Lung (tissue), 12 donors: ENCODE results near the gene TTC39B. TPM values are rescaled to one million over a fixed set of nuclear protein-coding genes. Genes with fewer than 3 reads are reported as not detected.

Experiments used
- ATAC-seq: fragments of 200-7000 bp; cut with Tn5 transposase; one replicate; pipeline ENCODE4 v1.9.1; 2020; ENCODE audit warnings: moderate number of reproducible peaks; ENCODE audit not compliant: insufficient read depth, low FRiP score
- DNase-seq, 3 donors: peaks; one replicate each; pipeline ENCODE4 v3.0.0-alpha.2; 2013 to 2017
- H3K27ac ChIP-seq, 2 donors: one replicate each; pipeline ENCODE4 v1.5.1; 2013; ENCODE audit warnings: mild to moderate bottlenecking in 2 of 2, moderate library complexity in 2 of 2, control low read depth in 1 of 2, inconsistent platforms in 1 of 2, low read depth in 1 of 2, low read length in 1 of 2
- H3K27me3 ChIP-seq, 3 donors: one replicate each; pipeline ENCODE4 v1.5.1; 2013; ENCODE audit warnings: low read length in 2 of 3; ENCODE audit not compliant: control insufficient read depth in 3 of 3, insufficient read depth in 3 of 3
- H3K36me3 ChIP-seq, 4 donors: one replicate each; pipeline ENCODE4 v1.5.1; 2013; ENCODE audit warnings: low read length in 4 of 4, mild to moderate bottlenecking in 1 of 4, moderate library complexity in 1 of 4; ENCODE audit not compliant: control insufficient read depth in 4 of 4, insufficient read depth in 4 of 4
- H3K4me1 ChIP-seq, 5 donors: one replicate each; pipeline ENCODE4 v1.5.1; 2013; ENCODE audit warnings: low read length in 5 of 5, mild to moderate bottlenecking in 2 of 5, moderate library complexity in 1 of 5; ENCODE audit not compliant: control insufficient read depth in 5 of 5, insufficient read depth in 5 of 5
- H3K4me3 ChIP-seq: one replicate; pipeline ENCODE4 v1.5.1; 2013; ENCODE audit warnings: mild to moderate bottlenecking, control low read depth, moderate library complexity
- H3K9ac ChIP-seq, 2 donors: one replicate each; pipeline ENCODE4 v1.5.1; 2013; ENCODE audit warnings: low read length in 2 of 2, control low read depth in 1 of 2; ENCODE audit not compliant: insufficient read depth in 1 of 2
- H3K9me3 ChIP-seq, 4 donors: one replicate each; pipeline ENCODE4 v1.5.1; 2013; ENCODE audit warnings: low read length in 3 of 4, mild to moderate bottlenecking in 1 of 4, moderate library complexity in 1 of 4; ENCODE audit not compliant: control insufficient read depth in 4 of 4, insufficient read depth in 3 of 4
- WGBS, 2 donors: extraction: QIAGEN DNeasy Blood & Tissue Kit; methylation state at CpG; one replicate each; pipeline ENCODE4 v1.1.7; 2013; 5-methylcytosine and 5-hydroxymethylcytosine counted together
- polyA plus RNA-seq, 2 donors: library from polyadenylated mRNA; stranded (reverse); fragments of 200-250 nt; gene quantifications; one replicate each; pipeline ENCODE4 v1.2.1, GENCODE V29; 2013
- total RNA-seq, 2 donors: library from RNA; depleted of rRNA in 1 of 2; stranded (reverse); fragments of >200 nt in 1 of 2; gene quantifications; one replicate each; pipeline ENCODE4 v1.2.1, GENCODE V29; 2014 to 2021
- TF ChIP-seq, protein P1 (sequence below): IDR thresholded peaks from 2 replicates; pipeline ENCODE4 v1.5.1; 2012; ENCODE audit warnings: mild to moderate bottlenecking; ENCODE audit errors: control extremely low read depth, extremely low read depth
- donor health status: control.
- donor health status: control.
- donor health status: Bipolar disorder and iron deficiency.
- donor health status: healthy.
- donor health status: DM: yes; HTN: yes; CAD: no.

The TTC39B gene
- total and polyA plus RNA-seq, 4 donors = 4.2 to 30.0 (median 19.2) TPM

DNA sequence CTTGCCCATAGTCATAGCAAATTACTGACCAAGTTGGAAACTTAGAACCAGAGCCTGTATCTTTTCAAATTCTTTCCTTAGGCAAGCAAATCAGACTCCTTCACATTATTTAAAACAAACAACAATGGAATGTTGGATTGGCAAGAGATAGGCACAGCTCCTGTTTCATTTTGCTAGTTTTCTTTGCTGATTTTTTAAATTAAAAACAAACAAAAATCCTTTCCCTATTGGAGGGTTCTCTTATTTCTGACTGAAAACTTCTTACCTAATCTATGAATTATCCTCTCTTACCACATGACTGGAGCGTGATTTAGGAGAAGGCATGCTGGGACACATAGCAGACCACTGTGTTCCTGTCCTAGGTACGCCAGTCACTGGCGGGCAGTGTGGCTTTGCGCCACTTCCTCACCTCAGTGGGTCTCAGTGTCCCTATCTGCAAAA lies 63.0 kb downstream of the TTC39B start:
- Histone ChIP-seq H3K27me3 (no peaks in the 10 kb centered on the region), H3K9me3 (no peaks in the 10 kb centered on the region), H3K36me3 (no peaks in the 10 kb centered on the region), H3K27ac (peak overlapping the region in 1 of 2 donors; percentile 50), H3K4me1 (peaks cover 0 to 7% (median 6%) of the 10 kb centered on the region in 5 donors), H3K4me3 (no peak overlapping the region), H3K9ac (no peak overlapping the region)
- ATAC-seq (peak; percentile 44), DNase-seq (peak in 2 of 3 donors; percentile 46 to 53)
- TF ChIP-seq, protein P1, sequence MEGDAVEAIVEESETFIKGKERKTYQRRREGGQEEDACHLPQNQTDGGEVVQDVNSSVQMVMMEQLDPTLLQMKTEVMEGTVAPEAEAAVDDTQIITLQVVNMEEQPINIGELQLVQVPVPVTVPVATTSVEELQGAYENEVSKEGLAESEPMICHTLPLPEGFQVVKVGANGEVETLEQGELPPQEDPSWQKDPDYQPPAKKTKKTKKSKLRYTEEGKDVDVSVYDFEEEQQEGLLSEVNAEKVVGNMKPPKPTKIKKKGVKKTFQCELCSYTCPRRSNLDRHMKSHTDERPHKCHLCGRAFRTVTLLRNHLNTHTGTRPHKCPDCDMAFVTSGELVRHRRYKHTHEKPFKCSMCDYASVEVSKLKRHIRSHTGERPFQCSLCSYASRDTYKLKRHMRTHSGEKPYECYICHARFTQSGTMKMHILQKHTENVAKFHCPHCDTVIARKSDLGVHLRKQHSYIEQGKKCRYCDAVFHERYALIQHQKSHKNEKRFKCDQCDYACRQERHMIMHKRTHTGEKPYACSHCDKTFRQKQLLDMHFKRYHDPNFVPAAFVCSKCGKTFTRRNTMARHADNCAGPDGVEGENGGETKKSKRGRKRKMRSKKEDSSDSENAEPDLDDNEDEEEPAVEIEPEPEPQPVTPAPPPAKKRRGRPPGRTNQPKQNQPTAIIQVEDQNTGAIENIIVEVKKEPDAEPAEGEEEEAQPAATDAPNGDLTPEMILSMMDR = no peak
- 68 to 88% methylated on average over 4 of the region's 4 CpGs for WGBS, 2 donors

DNA sequence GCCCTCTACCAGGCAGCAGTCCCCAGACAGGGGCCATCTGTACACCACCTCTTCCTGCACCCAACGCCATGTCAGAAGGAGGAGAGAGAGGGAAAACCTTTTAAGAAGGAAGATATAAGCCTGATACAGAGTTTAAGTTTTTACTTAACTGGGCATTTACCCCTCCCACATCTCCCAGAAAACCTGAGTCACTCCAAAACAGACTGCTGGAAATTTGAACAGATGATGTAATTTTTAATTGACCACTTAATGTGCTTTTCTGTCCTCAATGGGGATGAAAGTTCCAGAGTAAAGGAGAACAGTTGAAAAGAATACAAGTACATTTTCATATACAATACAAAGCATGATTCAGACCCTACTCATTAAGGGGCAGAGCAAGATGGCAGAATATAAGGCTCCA lies 63.9 kb downstream of the TTC39B start:
- Histone ChIP-seq H3K4me1 (peaks cover 0 to 7% (median 5%) of the 10 kb centered on the region in 5 donors), H3K9me3 (peaks cover 0 to 3% (median 1%) of the 10 kb centered on the region in 4 donors), H3K9ac (no peak overlapping the region), H3K27me3 (no peaks in the 10 kb centered on the region), H3K4me3 (no peak overlapping the region), H3K27ac (peak overlapping the region in 1 of 2 donors; percentile 79), H3K36me3 (no peaks in the 10 kb centered on the region)
- TF ChIP-seq, protein P1 = no peak
- ATAC-seq = no peak
- WGBS, 2 donors = 91 to 92% methylated on average over 1 of the region's 1 CpG
- no peak for DNase-seq

DNA sequence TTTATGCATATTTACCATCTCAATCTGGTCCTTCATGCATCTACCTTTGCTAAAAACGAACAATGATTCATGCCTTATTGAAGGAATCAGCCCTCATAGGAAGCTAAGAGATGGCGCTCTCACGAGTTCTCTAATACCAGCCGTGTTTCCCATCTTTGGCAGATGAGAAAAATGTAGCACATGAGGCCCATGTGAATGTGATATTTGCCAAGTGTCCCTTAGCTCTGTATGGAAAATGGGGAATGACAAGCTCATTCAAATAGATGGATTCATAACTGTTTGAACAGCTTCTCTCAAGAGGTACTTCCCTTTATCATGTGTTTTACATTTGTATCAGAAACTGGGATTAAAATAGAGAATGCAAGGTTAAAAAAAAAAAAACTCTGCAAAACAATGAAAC lies 66.1 kb downstream of the TTC39B start:
- Histone ChIP-seq H3K4me3 (no peak overlapping the region), H3K36me3 (no peaks in the 10 kb centered on the region), H3K4me1 (peaks cover 0 to 7% (median 5%) of the 10 kb centered on the region in 5 donors), H3K27me3 (no peaks in the 10 kb centered on the region), H3K9ac (no peak overlapping the region), H3K27ac (no peak overlapping the region), H3K9me3 (peaks cover 0 to 3% (median 1%) of the 10 kb centered on the region in 4 donors)
- 86 to 92% methylated on average over 4 of the region's 4 CpGs for WGBS, 2 donors
- DNase-seq (no peak), ATAC-seq (no peak)
- TF ChIP-seq, protein P1 = no peak

DNA sequence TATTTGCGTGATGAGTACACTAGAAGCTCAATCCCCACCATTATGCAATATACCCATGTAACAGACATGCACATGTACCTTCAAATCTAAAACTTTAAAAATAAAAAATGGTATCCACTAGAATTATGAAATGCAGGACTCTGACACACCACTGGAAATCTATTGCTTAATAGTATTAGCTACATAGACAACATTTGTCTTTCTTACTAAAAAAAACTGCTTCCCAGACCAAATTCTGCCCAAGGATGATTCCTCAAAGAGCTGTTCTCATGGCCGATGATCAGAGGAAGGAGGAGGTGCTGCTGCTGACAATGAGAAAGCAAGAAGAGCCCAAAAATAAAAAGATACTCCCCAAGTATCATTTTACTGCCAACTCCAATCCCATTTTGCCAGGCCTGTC lies 67.2 kb downstream of the TTC39B start:
- no peak for ATAC-seq
- TF ChIP-seq, protein P1 = no peak
- H3K9me3 ChIP-seq = peaks cover 0 to 4% (median 2%) of the 10 kb centered on the region in 4 donors
- H3K36me3 ChIP-seq = no peaks in the 10 kb centered on the region
- DNase-seq = no peak
- no peaks in the 10 kb centered on the region for H3K27me3 ChIP-seq
- WGBS, 2 donors = 66 to 93% methylated on average over 2 of the region's 2 CpGs
- no peak overlapping the region for H3K9ac ChIP-seq
- peak overlapping the region in 1 of 2 donors; percentile 49 for H3K27ac ChIP-seq
- H3K4me3 ChIP-seq = no peak overlapping the region
- H3K4me1 ChIP-seq = peaks cover 0 to 7% (median 5%) of the 10 kb centered on the region in 5 donors
